Measurements from ENCODE around the gene MND1.

DNA sequence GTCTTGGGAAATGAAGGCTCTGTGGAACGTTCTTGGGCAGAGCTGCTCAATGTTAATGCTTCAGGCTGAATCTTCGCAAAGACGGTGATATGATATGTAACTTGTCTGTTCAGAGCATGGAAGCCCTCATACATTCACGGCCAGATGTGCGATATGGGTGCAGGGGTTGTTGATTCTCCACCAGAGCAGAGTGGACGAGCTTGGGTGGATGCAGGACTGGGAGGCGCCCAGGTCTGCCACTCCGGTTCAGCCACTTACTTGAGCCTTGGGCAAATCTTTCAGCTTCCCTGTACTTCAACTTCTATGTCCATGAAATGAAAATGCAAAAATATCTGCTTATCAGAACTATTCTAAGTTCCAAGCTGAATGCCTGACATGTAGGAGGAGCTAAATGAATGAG is 47.4 kb upstream of the MND1 start:
- TF ChIP-seq POLR2A (IDR thresholded peaks at IDR 0.05), result no peak
- TF ChIP-seq EP300 (IDR thresholded peaks at IDR 0.05), result no peak
- TF ChIP-seq POLR2AphosphoS5 (IDR thresholded peaks at IDR 0.05), result no peak
